ELF-1 (cell line): ENCODE data around the gene UVRAG.
A peak's percentile ranks its signal among the peaks of the same experiment; 100 is the strongest.
"Not testable (repeated sequence)": the region's sequence is repeated elsewhere in the genome, so short reads cannot be mapped to it uniquely, and the experiment has no call there.

Experiments used
- DNase-seq: peaks from one replicate; pipeline ENCODE4 v3.0.0-alpha.2; 2016; ENCODE audit warnings: low read depth, low spot score

Gene UVRAG

DNA sequence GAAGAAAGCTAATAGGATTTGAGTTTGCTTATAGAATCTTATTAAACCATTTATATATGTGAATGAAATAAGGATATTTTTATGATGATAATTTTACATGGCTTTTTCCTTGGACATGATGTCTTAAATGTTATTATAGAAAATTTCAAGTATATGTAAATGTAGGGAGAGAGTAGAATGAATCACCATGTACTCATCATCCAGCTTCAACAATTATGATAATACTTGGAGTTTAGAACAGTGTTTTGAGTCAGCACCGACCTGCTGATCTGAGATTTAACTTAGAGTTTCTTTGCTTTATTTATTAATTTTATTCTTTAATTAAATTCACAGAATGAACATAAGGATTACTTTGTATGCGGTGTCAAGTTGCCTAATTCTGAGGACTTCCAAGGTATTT is 193.5 kb downstream of the UVRAG start:
- DNase-seq = no peak

DNA sequence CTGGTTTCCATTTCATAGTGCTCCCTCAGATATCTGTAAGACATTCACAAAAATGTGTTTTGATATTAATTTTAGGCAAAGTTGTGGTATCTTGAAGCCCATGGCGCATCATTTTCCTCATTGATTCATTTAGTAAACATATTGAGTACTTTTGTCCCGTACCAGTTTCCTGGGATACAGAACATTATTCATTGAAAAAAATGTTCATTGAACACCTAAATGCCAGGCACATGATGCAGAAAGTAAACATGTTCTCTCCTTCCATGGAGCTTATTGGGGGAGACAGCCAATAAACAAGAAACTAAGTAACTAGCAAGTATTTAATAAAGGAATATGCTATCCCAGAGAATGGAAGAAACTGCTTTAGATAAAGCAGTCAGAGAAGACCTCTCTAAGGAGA is 195.0 kb downstream of the UVRAG start:
- DNase-seq = no peak

DNA sequence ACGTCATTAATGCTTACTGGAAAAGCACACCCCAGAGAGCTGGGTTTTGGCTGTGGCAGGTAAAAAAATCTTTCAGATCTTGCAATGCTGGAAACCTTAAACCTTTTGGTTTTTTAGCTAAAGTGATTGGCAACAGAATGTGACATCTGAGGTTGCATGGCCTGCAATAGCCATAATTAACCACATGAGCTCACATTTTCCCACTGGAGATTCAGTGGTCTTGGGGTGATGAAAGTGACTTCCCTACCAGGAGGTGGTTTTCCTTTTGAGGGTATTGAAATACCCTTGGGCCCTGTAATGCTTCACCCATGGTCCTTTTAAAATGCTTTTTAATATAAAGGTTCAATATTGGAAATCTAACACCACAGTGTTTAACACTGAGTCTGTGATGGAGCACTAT is 198.5 kb downstream of the UVRAG start:
- DNase-seq = no peak

DNA sequence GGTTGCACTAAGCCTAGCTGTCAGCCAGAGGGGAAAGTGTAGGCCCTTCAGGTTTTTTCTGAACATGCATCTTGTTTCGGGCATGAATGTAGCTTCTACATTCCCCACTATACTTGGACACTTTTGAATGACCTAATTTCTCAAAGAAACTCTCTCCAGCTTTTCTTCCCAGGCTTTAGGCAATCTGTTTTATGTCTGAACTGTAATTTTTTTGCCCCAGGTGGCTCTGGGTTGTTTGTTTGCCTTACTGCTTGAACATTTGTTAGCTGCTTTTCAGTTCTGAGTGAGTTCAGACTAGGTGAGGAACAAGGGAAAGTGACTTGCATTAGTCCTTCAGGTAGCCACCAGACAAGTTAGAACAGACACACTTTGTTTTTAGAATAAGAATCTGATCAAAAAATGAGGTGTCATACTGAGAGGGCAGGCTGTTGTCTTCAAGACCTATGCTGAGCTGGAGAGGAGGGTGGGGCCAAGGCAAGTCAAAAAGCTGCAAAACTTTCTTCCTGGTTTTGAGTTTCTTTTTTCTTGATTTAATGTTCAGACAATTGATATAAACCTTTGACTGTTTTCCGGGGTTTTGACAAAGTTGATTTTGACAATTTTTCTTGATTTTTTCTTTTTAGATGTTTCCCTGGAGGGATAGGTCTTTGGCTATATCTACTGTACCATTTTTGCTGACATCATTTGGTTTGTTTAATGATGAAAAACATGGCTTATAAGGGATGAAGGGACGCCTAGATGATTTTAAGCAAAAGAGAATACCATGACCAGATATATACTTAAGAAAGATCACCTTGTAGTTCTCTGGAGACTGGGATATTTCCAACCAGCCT is 208.4 kb downstream of the UVRAG start:
- no peak for DNase-seq

DNA sequence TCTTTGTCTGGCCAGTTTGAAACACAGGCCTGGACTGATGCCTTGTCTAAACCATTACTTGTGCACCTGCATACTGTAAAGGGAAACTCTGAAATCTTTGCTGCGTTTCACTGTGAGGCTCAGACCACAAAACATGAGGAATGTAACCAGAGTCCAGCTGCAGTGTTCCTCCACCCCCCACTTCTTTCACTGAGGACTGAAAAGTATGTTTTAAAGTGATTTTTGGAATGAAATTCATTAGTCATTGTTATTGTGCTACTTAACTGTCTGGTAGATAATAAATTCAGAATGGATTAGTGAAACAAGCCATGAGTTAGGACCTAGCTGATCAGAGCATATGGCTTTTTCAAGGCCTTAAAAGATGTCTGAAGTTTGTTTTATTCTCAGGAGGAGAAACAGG is 210.1 kb downstream of the UVRAG start:
- no peak for DNase-seq

DNA sequence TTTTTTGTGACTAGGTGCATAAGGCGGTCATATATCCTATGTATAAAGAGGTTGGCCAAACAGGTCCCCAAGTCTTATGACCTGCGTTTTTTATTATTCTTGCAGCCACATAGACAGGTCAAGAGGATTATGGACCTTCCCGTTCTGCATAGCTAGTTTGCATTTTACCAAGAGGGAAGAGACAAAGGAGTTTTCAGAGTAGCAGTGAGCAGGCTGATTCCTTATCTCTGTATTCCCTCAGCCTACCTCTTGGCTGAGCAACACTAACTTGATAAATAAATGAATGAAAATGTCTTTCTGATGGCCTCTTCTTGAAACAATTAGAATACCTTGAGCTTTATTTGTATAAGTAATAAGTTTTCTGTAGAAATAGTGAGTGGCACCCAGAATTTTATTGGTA is 210.8 kb downstream of the UVRAG start:
- no peak for DNase-seq

DNA sequence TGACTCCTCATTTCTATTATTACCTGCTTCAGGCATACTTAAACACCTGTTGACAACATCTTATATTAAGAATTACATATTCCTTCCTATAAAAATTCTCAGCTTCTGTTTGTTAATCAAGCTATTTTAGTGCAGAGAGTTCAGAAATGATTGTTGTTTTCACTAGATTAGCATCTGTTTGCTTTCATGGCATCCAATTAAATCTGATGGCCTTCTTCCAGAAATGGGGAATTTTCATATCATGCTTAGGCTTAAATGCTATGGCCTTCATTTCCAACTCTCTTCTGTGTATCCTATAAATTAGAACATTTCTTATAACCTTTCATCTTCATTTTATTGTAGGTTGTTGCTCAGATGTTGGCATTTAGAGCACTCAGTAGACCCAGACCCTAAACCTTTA is 211.3 kb downstream of the UVRAG start:
- DNase-seq = no peak

DNA sequence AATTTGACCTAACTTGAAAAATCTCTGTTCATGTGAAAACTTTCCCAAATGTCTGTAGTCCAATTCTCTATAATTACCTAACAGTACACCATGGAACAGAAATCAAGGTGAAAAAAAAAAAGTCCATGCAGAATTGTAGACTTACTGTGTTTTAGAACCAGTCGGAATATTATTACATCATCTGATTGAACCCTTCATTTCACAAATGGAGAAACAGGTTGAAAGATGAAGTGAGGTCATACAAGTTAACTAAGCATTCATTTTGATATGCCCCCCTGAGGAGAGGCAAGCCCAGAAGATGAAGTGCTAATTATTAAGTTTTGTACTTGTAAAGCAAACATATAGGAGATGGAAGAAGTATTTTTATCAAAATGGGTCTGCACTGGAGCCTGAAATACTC is 211.9 kb downstream of the UVRAG start:
- no peak for DNase-seq

DNA sequence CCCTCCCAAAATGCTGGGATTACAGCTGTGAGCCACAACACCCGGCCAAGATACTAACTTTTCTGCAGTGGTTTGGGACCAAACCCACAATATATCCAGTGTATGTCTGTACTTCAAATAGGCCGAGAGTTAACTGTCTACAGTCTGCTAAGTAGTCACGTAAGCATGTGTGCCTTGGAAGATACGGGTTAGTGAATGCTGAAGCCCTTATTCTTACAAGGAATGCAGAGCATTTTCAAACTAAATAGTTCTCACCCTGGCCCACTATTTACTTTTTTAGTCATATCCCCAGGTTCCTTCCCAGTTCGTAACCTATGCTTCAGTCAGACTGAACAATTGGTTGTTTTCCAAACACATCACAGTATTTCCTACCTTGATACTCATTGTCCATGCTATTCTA is 215.3 kb downstream of the UVRAG start:
- no peak for DNase-seq

DNA sequence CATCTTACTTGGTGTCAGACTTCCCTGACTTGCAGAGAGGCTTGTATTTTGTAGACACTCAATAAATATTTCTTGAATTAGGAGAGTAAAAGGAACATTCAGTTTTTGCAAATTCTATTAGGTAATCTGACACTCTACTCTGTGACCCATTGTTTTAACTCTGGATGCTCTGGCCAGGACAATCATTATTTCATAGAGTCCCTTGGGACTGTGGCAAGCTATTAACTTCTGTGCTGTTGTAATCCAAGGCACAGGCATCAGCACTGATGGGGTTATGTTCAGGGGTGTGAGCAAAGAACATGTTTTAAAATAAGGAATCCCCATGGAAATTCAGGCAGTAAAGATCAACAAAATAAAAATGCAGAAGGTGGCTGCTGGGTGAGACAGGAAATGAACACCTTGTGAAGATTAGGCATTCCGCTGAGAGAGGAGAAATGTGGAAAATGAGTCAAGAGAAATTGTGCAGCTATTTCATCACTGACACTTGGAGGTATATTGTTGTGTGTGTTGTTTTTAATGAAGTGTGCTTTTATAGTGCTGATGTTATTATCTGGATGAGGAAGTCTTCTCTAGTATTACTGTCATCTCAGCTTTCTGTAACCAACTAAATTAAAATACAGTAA is 216.1 kb downstream of the UVRAG start:
- no peak for DNase-seq

DNA sequence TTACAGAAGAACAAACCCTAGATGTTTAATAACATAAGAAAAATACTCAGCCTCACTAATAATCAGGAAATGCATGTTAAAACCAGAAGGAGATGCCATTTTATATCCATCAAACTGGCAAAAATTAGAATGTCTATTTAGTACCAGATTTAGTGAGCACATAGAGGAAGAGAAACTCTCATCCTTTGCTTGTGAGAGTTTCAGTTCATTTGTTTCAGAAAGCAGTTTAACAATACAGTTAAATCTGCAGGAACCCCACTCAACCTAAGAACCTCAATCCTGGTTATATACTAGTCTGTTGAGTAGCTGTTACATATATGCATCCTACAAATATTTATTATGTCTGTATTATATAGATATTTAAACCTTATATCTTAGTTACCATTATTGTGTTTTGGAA is 218.7 kb downstream of the UVRAG start:
- DNase-seq = no peak

DNA sequence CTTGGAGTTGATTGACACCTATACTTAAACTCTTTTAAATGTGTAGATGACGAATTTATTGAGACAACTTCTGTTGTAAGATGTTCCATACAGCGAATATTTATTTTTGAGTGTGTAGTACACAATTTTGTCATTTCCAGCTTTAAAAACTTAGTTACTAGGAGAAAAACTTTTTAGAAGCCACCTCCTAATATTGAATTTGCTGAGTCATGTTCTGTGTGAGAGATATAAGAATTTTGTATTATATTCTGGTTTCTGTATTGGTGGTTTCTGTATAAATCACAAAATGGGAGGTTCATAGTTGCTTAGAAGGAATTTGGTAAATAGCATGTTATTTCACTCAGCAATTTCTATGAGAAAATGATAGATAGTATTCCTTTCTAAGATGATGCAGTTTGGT is 220.0 kb downstream of the UVRAG start:
- no peak for DNase-seq

DNA sequence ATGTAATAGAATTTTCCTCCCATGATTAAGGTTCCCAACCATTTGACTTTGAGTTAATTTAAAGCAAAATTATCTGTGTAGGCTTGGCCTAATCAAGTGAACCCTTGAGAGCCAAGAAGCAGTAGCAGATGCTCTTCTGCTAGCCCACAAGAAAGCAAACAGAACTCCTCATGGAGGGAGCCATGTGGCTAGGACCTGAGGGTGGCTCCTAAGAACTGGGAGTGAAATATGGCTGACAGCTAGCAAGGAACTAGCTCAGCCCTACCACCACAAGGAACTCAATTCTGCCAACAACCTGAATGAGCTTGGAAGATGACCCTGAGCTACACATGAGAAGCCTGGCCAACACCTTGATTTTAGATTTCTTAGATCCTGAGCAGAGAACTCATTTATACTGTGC is 223.6 kb downstream of the UVRAG start:
- no peak for DNase-seq

DNA sequence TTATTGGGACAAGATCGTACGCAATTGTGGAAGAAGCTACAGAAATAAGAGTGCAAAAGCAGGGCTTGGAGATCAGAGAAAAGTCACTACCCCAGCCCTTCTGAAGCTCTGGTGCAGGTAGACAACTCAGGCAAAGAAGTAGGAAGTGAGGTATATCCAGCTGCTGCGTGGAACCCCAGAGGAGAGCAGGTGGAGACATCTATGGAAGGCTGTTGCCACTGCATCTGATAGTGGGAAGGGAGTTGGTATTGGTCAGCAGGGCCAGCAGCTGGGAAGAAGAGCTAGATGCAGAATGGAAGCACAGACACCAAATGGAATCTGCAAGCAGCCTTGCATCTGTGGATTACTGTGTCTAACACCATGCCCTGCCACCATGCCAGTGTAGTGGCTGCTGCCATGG is 226.2 kb downstream of the UVRAG start:
- DNase-seq = no peak

DNA sequence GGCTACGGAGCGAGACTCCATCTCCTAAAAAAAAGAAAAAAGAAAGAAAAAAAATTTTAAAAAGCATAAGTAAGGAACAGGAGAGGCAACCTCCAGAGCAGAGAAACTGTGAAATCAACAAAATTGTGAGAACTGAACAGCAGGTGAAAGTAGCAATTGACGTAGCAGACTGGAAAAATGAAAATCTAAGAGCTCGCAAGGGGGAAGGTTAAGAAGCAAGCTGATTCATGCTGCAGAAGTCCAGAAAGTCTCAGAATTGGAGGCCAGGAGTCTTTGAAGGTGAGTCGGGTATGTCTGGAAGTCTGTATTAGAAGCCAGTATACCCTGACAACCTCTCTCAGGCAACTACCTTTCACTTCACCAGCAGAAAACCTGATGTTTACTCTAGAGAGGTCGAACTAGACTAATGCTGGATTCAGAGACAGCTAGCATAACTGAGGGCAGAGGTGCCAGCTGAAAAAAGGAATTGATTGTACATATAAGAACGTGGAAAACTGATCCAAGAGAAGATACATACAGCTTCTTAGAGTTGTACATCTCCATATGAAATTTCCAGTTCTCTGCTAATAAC is 229.8 kb downstream of the UVRAG start:
- no peak for DNase-seq

DNA sequence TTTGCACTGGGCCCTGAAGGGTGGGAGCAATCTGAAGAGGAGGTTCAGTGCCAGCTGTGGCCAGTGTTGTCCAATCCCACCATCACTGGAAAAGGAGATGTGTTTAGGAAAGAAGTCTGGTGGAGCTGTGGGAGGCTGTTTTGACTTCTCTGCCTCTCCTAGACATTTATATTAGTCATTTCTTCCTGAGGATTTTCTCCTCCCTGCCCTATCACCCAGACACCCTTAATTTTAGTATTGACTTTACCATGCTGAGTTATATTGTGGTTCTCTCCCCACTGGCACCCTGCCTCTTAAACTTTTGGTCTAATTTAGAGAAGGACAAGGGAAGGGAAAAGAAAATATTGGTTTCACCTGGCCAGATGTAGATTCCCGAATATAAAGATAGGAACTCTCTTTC is 232.2 kb downstream of the UVRAG start:
- no peak for DNase-seq

DNA sequence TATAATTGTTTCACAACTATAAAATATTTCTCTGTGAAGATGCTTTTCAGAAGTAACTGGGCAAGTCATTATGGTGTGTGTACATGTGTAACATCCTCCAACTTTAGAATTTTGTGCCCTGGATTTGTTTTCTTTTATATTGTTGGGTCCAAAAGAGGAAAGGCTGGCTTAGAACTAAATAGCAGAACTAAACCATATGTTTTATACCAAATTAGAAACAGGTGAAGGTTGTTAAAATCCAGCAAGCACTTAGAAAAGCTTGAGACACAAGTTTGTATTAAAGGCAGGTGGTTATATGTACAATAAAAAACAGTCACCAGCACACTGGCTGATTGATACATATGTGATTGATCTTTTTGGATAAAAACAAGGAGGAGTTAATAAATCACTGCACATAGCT is 232.8 kb downstream of the UVRAG start:
- DNase-seq = no peak

DNA sequence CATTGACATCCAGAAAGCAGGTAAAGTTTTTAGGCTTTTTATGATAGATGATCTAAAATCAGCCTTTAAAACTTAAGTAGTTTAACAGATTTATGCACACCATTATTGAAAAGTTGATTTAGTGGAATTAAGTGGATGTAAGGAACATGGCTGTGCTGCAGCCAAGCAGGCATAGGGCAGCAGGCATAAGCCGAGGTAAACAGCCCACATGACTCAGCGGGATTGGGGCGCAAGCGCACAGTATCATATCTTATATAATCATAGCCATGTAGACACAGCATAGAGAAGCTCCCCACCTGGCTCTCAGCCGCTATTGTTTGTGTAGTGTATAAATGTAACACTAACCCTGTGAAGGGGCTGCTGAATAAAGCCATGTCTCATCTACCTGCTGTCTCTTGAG is 233.8 kb downstream of the UVRAG start:
- DNase-seq = peak; percentile 14

DNA sequence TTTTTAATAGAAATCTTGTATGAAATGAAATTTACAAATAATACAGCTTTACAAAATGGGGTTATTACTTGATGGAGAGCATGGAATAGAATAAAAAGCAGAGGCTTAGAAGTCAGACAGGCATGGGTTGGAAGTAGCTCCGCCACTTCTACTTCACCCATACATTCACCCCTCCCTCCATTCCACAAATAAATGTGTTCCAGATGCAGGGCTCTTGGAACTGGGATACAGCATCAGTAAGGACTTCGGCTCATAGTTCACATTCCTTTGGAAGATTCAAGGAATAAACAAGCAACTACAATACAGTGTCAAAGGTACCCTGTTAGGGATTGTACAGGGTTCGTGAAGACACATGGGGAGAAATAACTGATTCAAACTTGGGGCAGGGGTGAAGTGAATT is 234.5 kb downstream of the UVRAG start:
- DNase-seq = no peak

DNA sequence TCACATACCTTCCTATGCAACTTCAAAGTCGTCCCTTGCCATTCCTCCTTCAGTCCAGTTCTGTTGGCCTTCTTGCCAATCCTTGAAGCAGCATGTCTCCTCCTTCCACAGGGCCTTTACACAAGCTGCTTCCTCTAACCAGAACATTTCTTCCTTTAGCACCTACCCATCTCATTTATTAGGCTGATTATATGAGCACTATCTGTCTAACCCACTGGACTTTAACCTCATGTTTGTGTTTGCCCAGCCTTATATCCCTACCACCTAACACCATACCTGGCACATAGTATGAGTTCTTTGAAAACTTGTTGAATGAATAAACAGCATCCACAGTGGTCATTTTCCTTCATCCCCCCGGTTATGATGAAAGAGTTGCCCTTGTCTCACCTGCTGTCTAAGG is 236.9 kb downstream of the UVRAG start:
- no peak for DNase-seq

DNA sequence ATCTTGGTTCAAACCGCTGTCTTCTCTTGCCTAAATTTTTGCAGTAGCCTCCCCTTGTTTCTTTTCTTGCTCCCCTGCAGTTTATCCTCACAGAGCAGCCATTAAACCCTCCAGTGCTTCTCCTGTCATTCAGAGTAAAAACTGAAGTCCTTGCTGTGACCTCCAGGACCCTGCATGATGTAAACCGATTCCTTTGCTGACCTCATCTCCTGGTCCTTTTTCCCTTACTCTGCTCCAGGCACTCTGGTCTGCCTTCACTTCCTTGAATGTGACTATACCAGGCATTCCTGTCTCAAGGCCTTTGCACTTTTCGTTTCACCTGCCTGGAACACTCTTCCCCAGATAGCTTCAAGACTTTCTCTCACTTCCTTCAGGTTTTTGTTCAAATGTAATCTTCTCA is 239.3 kb downstream of the UVRAG start:
- DNase-seq = peak; percentile 56

DNA sequence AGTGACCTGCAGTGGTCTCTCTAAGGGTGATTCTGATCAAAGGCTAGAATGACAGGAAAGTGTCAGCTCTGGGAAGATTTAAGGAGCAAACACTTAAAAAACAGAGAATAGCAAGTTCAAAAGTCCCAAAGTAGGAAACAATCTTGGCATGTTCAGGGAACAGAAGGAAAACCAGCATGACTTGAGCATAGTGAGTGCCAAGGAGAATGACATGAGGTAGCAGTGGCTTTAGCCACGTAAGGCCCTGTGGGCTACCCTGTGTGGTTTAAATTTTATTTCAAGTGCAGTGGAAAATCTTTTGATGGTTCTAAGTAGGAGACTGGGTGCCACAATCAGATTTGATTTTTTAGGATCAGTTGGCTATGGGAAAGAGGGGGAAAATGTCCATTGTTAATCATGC is 241.9 kb downstream of the UVRAG start:
- no peak for DNase-seq

DNA sequence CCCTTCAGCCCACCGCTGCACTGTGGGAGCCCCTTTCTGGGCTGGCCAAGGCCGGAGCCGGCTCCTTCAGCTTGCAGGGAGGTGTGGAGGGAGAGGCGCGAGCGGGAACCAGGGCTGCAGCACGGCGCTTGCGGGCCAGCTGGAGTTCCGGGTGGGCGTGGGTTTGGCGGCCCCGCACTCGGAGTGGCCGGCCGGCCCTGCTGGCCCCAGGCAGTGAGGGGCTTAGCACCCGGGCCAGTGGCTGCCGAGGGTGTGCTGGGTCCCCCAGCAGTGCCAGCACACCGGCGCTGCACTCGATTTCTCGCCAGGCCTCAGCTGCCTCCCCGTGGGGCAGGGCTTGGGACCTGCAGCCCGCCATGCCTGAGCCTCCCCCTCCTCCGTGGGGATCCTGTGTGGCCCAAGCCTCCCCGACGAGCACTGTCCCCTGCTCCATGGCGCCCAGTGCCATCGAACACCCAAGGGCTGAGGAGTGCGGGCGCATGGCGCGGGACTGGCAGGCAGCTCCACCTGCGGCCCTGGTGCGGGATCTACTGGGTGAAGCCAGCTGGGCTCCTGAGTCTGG is 245.5 kb downstream of the UVRAG start:
- not testable (repeated sequence) for DNase-seq
